ENCODE data around the gene PRDX2.

PRDX2 gene

DNA sequence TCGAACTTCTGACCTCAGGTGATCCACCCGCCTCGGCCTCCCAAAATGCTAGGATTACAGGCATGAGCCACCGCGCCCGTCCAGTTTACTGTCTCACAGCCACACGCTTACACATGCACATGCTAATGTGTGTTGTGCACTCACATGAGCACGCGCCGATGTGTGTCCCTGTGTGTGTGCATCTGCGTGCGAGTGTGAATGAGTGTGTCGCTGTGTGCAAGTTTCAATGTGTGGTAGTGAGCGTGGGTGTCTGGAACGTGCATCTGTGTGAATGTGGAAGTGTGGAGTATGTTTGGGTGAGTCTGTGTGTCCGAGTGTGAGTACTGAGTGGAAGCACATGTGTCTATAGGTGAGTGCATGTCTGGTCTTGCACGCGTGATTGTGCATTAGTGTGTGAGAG, 40.9 kb upstream of the PRDX2 start:
- no peak overlapping the region for H3K9ac ChIP-seq (ENCODE audit: low read length)
- H2BK5ac ChIP-seq (ENCODE audit: low read length) = no peak overlapping the region
- WGBS (ENCODE audit: extremely low coverage, insufficient coverage, low lambda C conversion rate) = 100% methylated on average over 1 of the region's 18 CpGs
- no peak overlapping the region for H2BK120ac ChIP-seq (ENCODE audit: low read depth, low read length)
- H3K18ac ChIP-seq (ENCODE audit: low read length) = no peak overlapping the region
- no peak overlapping the region for H3K23ac ChIP-seq (ENCODE audit: low read length)
- no peak overlapping the region for H3K4me3 ChIP-seq (ENCODE audit: low read length)
- no peak for DNase-seq
- no peaks in the 10 kb centered on the region for H3K27me3 ChIP-seq (ENCODE audit: insufficient read depth, low read length, poor library complexity)
- H4K8ac ChIP-seq (ENCODE audit: low read depth, low read length) = no peak overlapping the region
- H2BK15ac ChIP-seq (replicated peaks; ENCODE audit: low read depth) = no peak overlapping the region
- H4K5ac ChIP-seq (ENCODE audit: low read length) = no peak overlapping the region
- no peak overlapping the region for H3K56ac ChIP-seq (ENCODE audit: low read length)
- no peak overlapping the region for H2AK5ac ChIP-seq (ENCODE audit: low read length)
- H3K4me2 ChIP-seq (ENCODE audit: low read length) = no peak overlapping the region
- no peaks in the 10 kb centered on the region for H3K79me1 ChIP-seq (ENCODE audit: low read length)
- H3K79me2 ChIP-seq (ENCODE audit: control insufficient read depth, insufficient read depth, low read length) = no peaks in the 10 kb centered on the region
- H3K4ac ChIP-seq (ENCODE audit: low read depth, low read length) = no peak overlapping the region
- no peaks in the 10 kb centered on the region for H3K36me3 ChIP-seq (ENCODE audit: control insufficient read depth, insufficient read depth, low read length)
- no peak overlapping the region for H3K27ac ChIP-seq (ENCODE audit: low read depth, low read length)
- H3K4me1 ChIP-seq (ENCODE audit: control insufficient read depth, low read depth, low read length) = no peaks in the 10 kb centered on the region

DNA sequence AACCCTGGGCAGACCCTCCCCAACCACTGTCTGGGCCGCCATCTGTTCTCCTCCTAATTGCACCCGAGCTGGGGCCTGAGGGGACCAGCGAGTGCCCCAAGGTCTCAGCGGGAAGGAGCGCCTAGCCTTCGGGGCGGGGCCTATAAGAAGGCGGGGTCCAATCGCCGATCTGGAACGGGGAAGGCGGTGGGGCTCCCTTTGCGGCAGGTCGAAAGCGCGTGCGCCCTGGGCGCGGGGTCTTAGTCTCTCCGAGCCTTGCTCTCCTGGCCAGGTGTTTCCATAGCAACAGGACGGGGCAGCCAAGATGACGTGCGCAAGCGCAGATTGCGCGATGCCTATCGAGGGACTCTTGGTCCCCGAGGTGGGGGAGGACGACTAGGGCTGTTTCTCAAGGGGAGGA, 39.5 kb upstream of the PRDX2 start:
- no peak overlapping the region for H2AK5ac ChIP-seq (ENCODE audit: low read length)
- no peaks in the 10 kb centered on the region for H3K4me1 ChIP-seq (ENCODE audit: control insufficient read depth, low read depth, low read length)
- no CpG with 5 or more reads among the region's 29 CpGs for WGBS (ENCODE audit: extremely low coverage, insufficient coverage, low lambda C conversion rate)
- no peaks in the 10 kb centered on the region for H3K79me1 ChIP-seq (ENCODE audit: low read length)
- H3K27ac ChIP-seq (ENCODE audit: low read depth, low read length) = no peak overlapping the region
- peak overlapping the region; percentile 12 for H3K4me3 ChIP-seq (ENCODE audit: low read length)
- H4K5ac ChIP-seq (ENCODE audit: low read length) = no peak overlapping the region
- no peak overlapping the region for H3K23ac ChIP-seq (ENCODE audit: low read length)
- H3K27me3 ChIP-seq (ENCODE audit: insufficient read depth, low read length, poor library complexity) = no peaks in the 10 kb centered on the region
- H4K8ac ChIP-seq (ENCODE audit: low read depth, low read length) = no peak overlapping the region
- H3K79me2 ChIP-seq (ENCODE audit: control insufficient read depth, insufficient read depth, low read length) = no peaks in the 10 kb centered on the region
- H3K4me2 ChIP-seq (ENCODE audit: low read length) = peak overlapping the region; percentile 39
- no peak overlapping the region for H2BK120ac ChIP-seq (ENCODE audit: low read depth, low read length)
- no peaks in the 10 kb centered on the region for H3K36me3 ChIP-seq (ENCODE audit: control insufficient read depth, insufficient read depth, low read length)
- H3K9ac ChIP-seq (ENCODE audit: low read length) = peak overlapping the region; percentile 47
- peak overlapping the region; percentile 66 for H3K56ac ChIP-seq (ENCODE audit: low read length)
- H2BK15ac ChIP-seq (replicated peaks; ENCODE audit: low read depth) = no peak overlapping the region
- H3K18ac ChIP-seq (ENCODE audit: low read length) = no peak overlapping the region
- no peak overlapping the region for H2BK5ac ChIP-seq (ENCODE audit: low read length)
- peak; percentile 98 for DNase-seq
- no peak overlapping the region for H3K4ac ChIP-seq (ENCODE audit: low read depth, low read length)

DNA sequence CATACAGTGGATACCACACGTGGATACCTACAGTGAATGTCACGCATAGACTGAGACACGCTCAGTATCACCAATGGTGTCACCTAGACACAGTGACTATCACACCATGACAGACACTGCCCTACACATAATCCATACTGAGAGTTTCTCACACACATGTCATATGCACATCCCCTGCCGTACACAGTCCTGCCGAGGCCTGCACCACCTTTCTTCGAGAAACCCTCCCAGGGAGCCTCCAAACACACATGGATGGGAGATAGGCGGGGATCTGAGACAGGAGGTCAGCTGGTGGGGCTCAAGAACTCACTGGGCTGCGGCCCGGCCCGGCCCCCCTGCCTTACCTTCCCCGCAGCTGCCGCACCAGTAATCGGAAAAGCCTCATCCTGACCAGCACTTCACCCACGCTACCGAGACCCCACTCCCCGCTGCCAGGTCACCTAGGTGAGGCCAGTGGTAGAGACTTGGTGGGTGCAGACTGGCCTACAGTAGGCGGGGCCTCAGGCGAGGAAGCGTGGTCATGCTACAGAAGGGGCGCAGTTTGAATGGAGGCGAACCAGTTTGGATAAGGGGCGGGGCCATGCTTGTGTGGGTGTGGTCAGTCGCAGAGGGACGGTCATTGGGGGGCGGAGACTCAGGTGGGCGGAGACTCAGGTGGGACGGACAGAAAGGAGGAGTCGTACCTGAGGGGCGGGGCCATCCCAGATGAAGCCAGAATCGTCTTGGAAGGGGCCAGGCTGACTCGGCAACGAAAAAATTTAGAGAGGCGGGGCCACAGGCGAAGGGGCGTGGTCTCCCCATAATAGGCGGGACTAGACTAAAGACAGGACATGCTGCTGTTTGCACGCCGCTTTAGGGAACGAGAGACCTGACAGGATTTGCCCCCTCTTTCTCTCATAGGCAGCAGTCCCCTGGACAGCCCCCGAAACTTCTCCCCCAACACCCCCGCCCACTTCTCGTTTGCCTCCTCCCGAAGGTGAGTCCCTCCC, 38.8 kb upstream of the PRDX2 start:
- Histone ChIP-seq H4K5ac (ENCODE audit: low read length) (no peak overlapping the region), H3K56ac (ENCODE audit: low read length) (peak overlapping the region; percentile 72), H3K27me3 (ENCODE audit: insufficient read depth, low read length, poor library complexity) (no peaks in the 10 kb centered on the region), H3K23ac (ENCODE audit: low read length) (no peak overlapping the region), H3K4ac (ENCODE audit: low read depth, low read length) (no peak overlapping the region), H2BK120ac (ENCODE audit: low read depth, low read length) (no peak overlapping the region), H2BK5ac (ENCODE audit: low read length) (no peak overlapping the region), H3K9ac (ENCODE audit: low read length) (peak overlapping the region; percentile 47), H3K79me2 (ENCODE audit: control insufficient read depth, insufficient read depth, low read length) (no peaks in the 10 kb centered on the region), H2BK15ac (replicated peaks; ENCODE audit: low read depth) (no peak overlapping the region), H3K18ac (ENCODE audit: low read length) (no peak overlapping the region), H3K27ac (ENCODE audit: low read depth, low read length) (no peak overlapping the region), H3K4me3 (ENCODE audit: low read length) (peak overlapping the region; percentile 12), H2AK5ac (ENCODE audit: low read length) (no peak overlapping the region), H3K4me1 (ENCODE audit: control insufficient read depth, low read depth, low read length) (no peaks in the 10 kb centered on the region), H4K8ac (ENCODE audit: low read depth, low read length) (no peak overlapping the region), H3K4me2 (ENCODE audit: low read length) (peak overlapping the region; percentile 43), H3K36me3 (ENCODE audit: control insufficient read depth, insufficient read depth, low read length) (no peaks in the 10 kb centered on the region), H3K79me1 (ENCODE audit: low read length) (no peaks in the 10 kb centered on the region)
- peak; percentile 98 for DNase-seq
- no CpG with 5 or more reads among the region's 43 CpGs for WGBS (ENCODE audit: extremely low coverage, insufficient coverage, low lambda C conversion rate)

DNA sequence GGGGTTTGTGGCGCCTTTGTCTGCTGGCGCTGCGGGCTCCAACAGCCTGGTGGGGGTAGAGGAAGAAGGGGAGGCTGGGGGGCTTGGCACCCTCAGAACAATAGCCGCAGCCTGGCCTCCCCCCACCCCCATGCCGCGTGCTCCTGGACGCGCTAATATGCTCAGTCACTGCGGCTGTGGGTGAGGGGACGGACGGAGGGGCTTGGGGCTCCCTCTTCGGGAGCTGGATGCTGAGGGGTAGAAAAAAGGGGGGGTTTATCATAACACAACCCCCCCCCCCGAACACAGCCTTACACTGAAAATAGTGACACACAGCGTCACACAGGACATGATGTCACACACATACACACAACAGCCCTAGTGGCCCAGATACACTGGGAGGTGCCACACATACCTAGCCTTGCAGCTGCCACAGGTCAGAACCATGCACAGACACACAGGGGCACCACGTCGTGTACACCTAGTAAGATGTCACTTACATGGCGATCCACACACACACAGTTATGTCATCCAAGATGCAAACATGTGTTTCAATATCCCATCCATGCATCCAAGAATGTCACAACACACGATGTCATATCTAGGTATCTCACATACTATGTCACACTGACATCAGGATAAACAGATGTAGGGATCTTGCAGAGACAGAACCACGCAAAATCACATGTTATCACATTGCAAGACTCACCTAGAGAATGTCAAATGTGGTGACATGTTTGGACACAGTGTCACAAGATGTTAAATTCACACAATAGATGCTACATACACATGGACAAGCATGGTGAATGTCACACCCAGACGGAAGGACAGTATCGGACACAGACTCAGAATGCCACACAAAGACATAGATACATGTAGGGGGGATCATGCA, 37.5 kb upstream of the PRDX2 start:
- DNase-seq = no peak

DNA sequence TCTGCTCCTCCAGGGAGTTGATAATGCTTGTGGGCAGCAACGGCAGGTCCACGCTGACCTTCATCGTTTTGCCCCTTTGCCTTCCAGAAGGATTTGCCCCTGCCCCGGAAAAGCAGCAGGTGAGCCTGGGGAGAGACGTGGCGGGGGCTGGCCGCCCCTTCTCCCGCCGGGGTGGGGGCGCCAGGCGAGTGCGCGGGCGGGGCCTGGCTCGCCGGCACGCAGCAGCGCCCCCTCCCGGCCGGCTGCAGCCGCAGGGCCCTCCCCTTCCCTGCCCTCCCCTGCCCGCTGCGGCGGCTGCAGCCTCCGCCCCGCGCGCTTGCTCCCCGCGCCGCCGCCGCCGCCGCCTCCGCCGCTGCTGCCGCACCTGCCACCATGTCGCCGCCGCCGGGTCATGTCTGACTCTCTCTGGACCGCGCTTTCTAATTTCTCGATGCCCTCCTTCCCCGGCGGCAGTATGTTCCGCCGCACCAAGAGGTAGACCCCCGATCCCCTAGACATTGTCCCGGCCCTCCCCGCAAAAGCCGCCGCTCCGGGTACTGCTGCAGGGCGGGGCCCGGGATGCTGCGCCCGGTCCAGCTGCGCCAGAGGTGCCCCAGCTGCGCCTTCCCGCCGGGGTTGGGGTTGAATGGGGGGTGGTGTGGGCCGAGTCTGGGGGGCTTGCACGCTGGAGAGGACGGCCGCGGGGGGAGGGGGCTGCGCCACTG, 36.7 kb upstream of the PRDX2 start, which contains the start of gene MAST1:
MAST1 (plus strand) TSS at position 334 of the 704 bp plus-strand sequence; CDS start at position 392, 58 bp downstream.
- no peaks in the 10 kb centered on the region for H3K36me3 ChIP-seq (ENCODE audit: control insufficient read depth, insufficient read depth, low read length)
- peak; percentile 66 for DNase-seq
- peak within 1 kb of the TSS; percentile 50 for H3K9ac ChIP-seq (ENCODE audit: low read length)
- WGBS (ENCODE audit: extremely low coverage, insufficient coverage, low lambda C conversion rate) = no CpG with 5 or more reads among the region's 69 CpGs
- H3K4me3 ChIP-seq (ENCODE audit: low read length) = peak within 1 kb of the TSS; percentile 38
- H3K27ac ChIP-seq (ENCODE audit: low read depth, low read length) = no peak within 1 kb of the TSS
- H2AK5ac ChIP-seq (ENCODE audit: low read length) = no peak within 1 kb of the TSS
- H3K79me1 ChIP-seq (ENCODE audit: low read length) = no peaks in the 10 kb centered on the region
- H3K79me2 ChIP-seq (ENCODE audit: control insufficient read depth, insufficient read depth, low read length) = no peaks in the 10 kb centered on the region
- peak within 1 kb of the TSS; percentile 41 for H3K4ac ChIP-seq (ENCODE audit: low read depth, low read length)
- no peak within 1 kb of the TSS for H3K18ac ChIP-seq (ENCODE audit: low read length)
- no peak within 1 kb of the TSS for H2BK5ac ChIP-seq (ENCODE audit: low read length)
- peak within 1 kb of the TSS; percentile 47 for H3K4me2 ChIP-seq (ENCODE audit: low read length)
- no peak within 1 kb of the TSS for H2BK120ac ChIP-seq (ENCODE audit: low read depth, low read length)
- no peak within 1 kb of the TSS for H4K8ac ChIP-seq (ENCODE audit: low read depth, low read length)
- no peak within 1 kb of the TSS for H2BK15ac ChIP-seq (replicated peaks; ENCODE audit: low read depth)
- no peak within 1 kb of the TSS for H4K5ac ChIP-seq (ENCODE audit: low read length)
- peak within 1 kb of the TSS; percentile 69 for H3K56ac ChIP-seq (ENCODE audit: low read length)
- H3K27me3 ChIP-seq (ENCODE audit: insufficient read depth, low read length, poor library complexity) = no peaks in the 10 kb centered on the region
- no peak within 1 kb of the TSS for H3K23ac ChIP-seq (ENCODE audit: low read length)
- no peaks in the 10 kb centered on the region for H3K4me1 ChIP-seq (ENCODE audit: control insufficient read depth, low read depth, low read length)

More for the DNA sequence above, 37.5 kb upstream of the PRDX2 start:
- H3K56ac ChIP-seq (ENCODE audit: low read length) = peak overlapping the region; percentile 20
- no peak overlapping the region for H3K23ac ChIP-seq (ENCODE audit: low read length)
- WGBS (ENCODE audit: extremely low coverage, insufficient coverage, low lambda C conversion rate) = no CpG with 5 or more reads among the region's 21 CpGs
- no peak overlapping the region for H2AK5ac ChIP-seq (ENCODE audit: low read length)
- no peaks in the 10 kb centered on the region for H3K36me3 ChIP-seq (ENCODE audit: control insufficient read depth, insufficient read depth, low read length)
- H3K9ac ChIP-seq (ENCODE audit: low read length) = peak overlapping the region; percentile 26
- H4K8ac ChIP-seq (ENCODE audit: low read depth, low read length) = no peak overlapping the region
- peak overlapping the region; percentile 3 for H3K4me2 ChIP-seq (ENCODE audit: low read length)
- no peaks in the 10 kb centered on the region for H3K79me2 ChIP-seq (ENCODE audit: control insufficient read depth, insufficient read depth, low read length)
- H3K79me1 ChIP-seq (ENCODE audit: low read length) = no peaks in the 10 kb centered on the region
- H2BK15ac ChIP-seq (replicated peaks; ENCODE audit: low read depth) = no peak overlapping the region
- peak overlapping the region; percentile 41 for H3K4ac ChIP-seq (ENCODE audit: low read depth, low read length)
- no peak overlapping the region for H4K5ac ChIP-seq (ENCODE audit: low read length)
- H3K18ac ChIP-seq (ENCODE audit: low read length) = no peak overlapping the region
- peak overlapping the region; percentile 38 for H3K4me3 ChIP-seq (ENCODE audit: low read length)
- H3K4me1 ChIP-seq (ENCODE audit: control insufficient read depth, low read depth, low read length) = no peaks in the 10 kb centered on the region
- H2BK5ac ChIP-seq (ENCODE audit: low read length) = no peak overlapping the region
- no peak overlapping the region for H3K27ac ChIP-seq (ENCODE audit: low read depth, low read length)
- no peaks in the 10 kb centered on the region for H3K27me3 ChIP-seq (ENCODE audit: insufficient read depth, low read length, poor library complexity)
- H2BK120ac ChIP-seq (ENCODE audit: low read depth, low read length) = no peak overlapping the region
